ENCODE data around the gene GJA5.
"Not testable (repeated sequence)": the region's sequence is repeated elsewhere in the genome, so short reads cannot be mapped to it uniquely, and the experiment has no call there.

Gene GJA5

GRCh38 chr1:147745271-147745670 is 15.1 kb downstream of the GJA5 start:
- DNase-seq (ENCODE audit: low read depth) = no peak
- no peak overlapping the region for H3K4me3 ChIP-seq (ENCODE audit: low read length)
- TF ChIP-seq CTCF (conservative IDR thresholded peaks at IDR 0.05; ENCODE audit: low read length) = no peak

GRCh38 chr1:147741065-147741464 is 19.3 kb downstream of the GJA5 start:
- TF ChIP-seq CTCF (conservative IDR thresholded peaks at IDR 0.05; ENCODE audit: low read length) = no peak
- no peak for DNase-seq (ENCODE audit: low read depth)
- H3K4me3 ChIP-seq (ENCODE audit: low read length) = no peak overlapping the region

GRCh38 chr1:147740391-147740790 is 20.0 kb downstream of the GJA5 start:
- no peak overlapping the region for H3K4me3 ChIP-seq (ENCODE audit: low read length)
- no peak for DNase-seq (ENCODE audit: low read depth)
- no peak for TF ChIP-seq CTCF (conservative IDR thresholded peaks at IDR 0.05; ENCODE audit: low read length)

- H3K4me3 ChIP-seq (ENCODE audit: low read length) = no peak overlapping the region
- no peak for TF ChIP-seq CTCF (conservative IDR thresholded peaks at IDR 0.05; ENCODE audit: low read length)
- DNase-seq (ENCODE audit: low read depth) = no peak
These were observed 21.5 kb downstream of the GJA5 start for GRCh38 chr1:147738739-147739476.

GRCh38 chr1:147738129-147738528 is 22.3 kb downstream of the GJA5 start:
- no peak for DNase-seq (ENCODE audit: low read depth)
- H3K4me3 ChIP-seq (ENCODE audit: low read length) = no peak overlapping the region
- no peak for TF ChIP-seq CTCF (conservative IDR thresholded peaks at IDR 0.05; ENCODE audit: low read length)

- no peak for TF ChIP-seq CTCF (conservative IDR thresholded peaks at IDR 0.05; ENCODE audit: low read length)
- no peak overlapping the region for H3K4me3 ChIP-seq (ENCODE audit: low read length)
- DNase-seq (ENCODE audit: low read depth) = no peak
These were observed 23.5 kb downstream of the GJA5 start for GRCh38 chr1:147736883-147737282.

- no peak overlapping the region for H3K4me3 ChIP-seq (ENCODE audit: low read length)
- TF ChIP-seq CTCF (conservative IDR thresholded peaks at IDR 0.05; ENCODE audit: low read length) = no peak
- DNase-seq (ENCODE audit: low read depth) = no peak
These were observed 25.0 kb downstream of the GJA5 start for GRCh38 chr1:147735423-147735822.

- DNase-seq (ENCODE audit: low read depth); H3K4me3 ChIP-seq (ENCODE audit: low read length): not testable (repeated sequence)
These were observed 26.0 kb downstream of the GJA5 start for GRCh38 chr1:147734291-147734841.

Data from AG10803 (cell line).